Measurements from ENCODE around the gene KCNJ12. TPM values are rescaled to one million over a fixed set of nuclear protein-coding genes. Genes with fewer than 3 reads are reported as not detected.
A peak's percentile ranks its signal among the peaks of the same experiment; 100 is the strongest.
"Not testable (repeated sequence)": the region's sequence is repeated elsewhere in the genome, so short reads cannot be mapped to it uniquely, and the experiment has no call there.

Gene KCNJ12
- polyA plus RNA-seq, 5 donors: 2.6 to 6.0 (median 3.6) TPM

- DNase-seq: not testable (repeated sequence)
These were observed 61.0 kb downstream of the KCNJ12 start for GRCh38 chr17:21436883-21437836.

GRCh38 chr17:21438316-21439014 is 62.3 kb downstream of the KCNJ12 start:
- DNase-seq: not testable (repeated sequence)

GRCh38 chr17:21439015-21439336 is 62.8 kb downstream of the KCNJ12 start:
- DNase-seq: not testable (repeated sequence)

- no peak for DNase-seq
These were observed 69.0 kb downstream of the KCNJ12 start for GRCh38 chr17:21445091-21445650.

GRCh38 chr17:21447552-21447951 is 71.4 kb downstream of the KCNJ12 start:
- DNase-seq: not testable (repeated sequence)

GRCh38 chr17:21449891-21450290 is 73.7 kb downstream of the KCNJ12 start:
- DNase-seq: not testable (repeated sequence)

- DNase-seq: no peak
These were observed 75.8 kb downstream of the KCNJ12 start for GRCh38 chr17:21451975-21452374.

GRCh38 chr17:21452377-21453143 is 76.4 kb downstream of the KCNJ12 start:
- DNase-seq: peak; percentile 49 to 54

GRCh38 chr17:21453144-21453898 is 77.2 kb downstream of the KCNJ12 start:
- DNase-seq: no peak

- DNase-seq: not testable (repeated sequence)
These were observed 77.8 kb downstream of the KCNJ12 start for GRCh38 chr17:21454006-21454405.

- DNase-seq: no peak
These were observed 78.3 kb downstream of the KCNJ12 start for GRCh38 chr17:21454441-21454840.

GRCh38 chr17:21455761-21456160 is 79.6 kb downstream of the KCNJ12 start:
- no peak for DNase-seq

- DNase-seq: not testable (repeated sequence)
These were observed 80.3 kb downstream of the KCNJ12 start for GRCh38 chr17:21456449-21456848.

GRCh38 chr17:21457051-21458026 is 81.2 kb downstream of the KCNJ12 start:
- peak; percentile 69 to 72 for DNase-seq

GRCh38 chr17:21458054-21458453 is 81.9 kb downstream of the KCNJ12 start:
- DNase-seq: no peak

GRCh38 chr17:21459536-21459935 is 83.4 kb downstream of the KCNJ12 start:
- DNase-seq: no peak

GRCh38 chr17:21460358-21460757 is 84.2 kb downstream of the KCNJ12 start:
- DNase-seq: no peak

- DNase-seq: no peak
These were observed 86.1 kb downstream of the KCNJ12 start for GRCh38 chr17:21462237-21462636.

- DNase-seq: no peak
These were observed 87.1 kb downstream of the KCNJ12 start for GRCh38 chr17:21463204-21463661.

Measured in right lung (tissue), 5 donors.